ENCODE measurements around the gene RGP1.

The RGP1 gene

GRCh38 chr9:35729700-35730485 is 19.2 kb upstream of the RGP1 start:
- peak overlapping the region; percentile 83 for H3K4me3 ChIP-seq (ENCODE audit: low read length)
- no peak for TF ChIP-seq ZNF274 (IDR thresholded peaks at IDR 0.05; ENCODE audit: low read depth, low read length)

GRCh38 chr9:35730486-35730854 is 18.6 kb upstream of the RGP1 start:
- no peak for TF ChIP-seq ZNF274 (IDR thresholded peaks at IDR 0.05; ENCODE audit: low read depth, low read length)
- peak overlapping the region; percentile 83 for H3K4me3 ChIP-seq (ENCODE audit: low read length)

- H3K4me3 ChIP-seq (ENCODE audit: low read length), result peak overlapping the region; percentile 83
- TF ChIP-seq ZNF274 (IDR thresholded peaks at IDR 0.05; ENCODE audit: low read depth, low read length), result no peak
These were observed 17.5 kb upstream of the RGP1 start for GRCh38 chr9:35731415-35732184.

- TF ChIP-seq ZNF274 (IDR thresholded peaks at IDR 0.05; ENCODE audit: low read depth, low read length), result no peak
- H3K4me3 ChIP-seq (ENCODE audit: low read length), result peak within 1 kb of the TSS; percentile 83
These were observed 16.8 kb upstream of the RGP1 start, which contains the start of the genes CREB3 and TLN1 for GRCh38 chr9:35732185-35732799. TSS of gene CREB3 (plus strand) at chr9:35732666. CDS start at chr9:35732773, 107 bp downstream. TSS of gene TLN1 (minus strand) at chr9:35732195. CDS start at chr9:35725694, 6,501 bp downstream.

- peak overlapping the region; percentile 76 for H3K4me3 ChIP-seq (ENCODE audit: low read length)
- no peak for TF ChIP-seq ZNF274 (IDR thresholded peaks at IDR 0.05; ENCODE audit: low read depth, low read length)
These were observed 16.1 kb upstream of the RGP1 start for GRCh38 chr9:35732800-35733541.

- no peak for TF ChIP-seq ZNF274 (IDR thresholded peaks at IDR 0.05; ENCODE audit: low read depth, low read length)
- H3K4me3 ChIP-seq (ENCODE audit: low read length), result no peak overlapping the region
These were observed 15.0 kb upstream of the RGP1 start for GRCh38 chr9:35734096-35734495.

GRCh38 chr9:35736201-35736633 is 12.9 kb upstream of the RGP1 start:
- TF ChIP-seq ZNF274 (IDR thresholded peaks at IDR 0.05; ENCODE audit: low read depth, low read length), result no peak
- no peak overlapping the region for H3K4me3 ChIP-seq (ENCODE audit: low read length)

GRCh38 chr9:35737143-35737542 is 11.9 kb upstream of the RGP1 start:
- no peak for TF ChIP-seq ZNF274 (IDR thresholded peaks at IDR 0.05; ENCODE audit: low read depth, low read length)
- no peak overlapping the region for H3K4me3 ChIP-seq (ENCODE audit: low read length)

- no peak for TF ChIP-seq ZNF274 (IDR thresholded peaks at IDR 0.05; ENCODE audit: low read depth, low read length)
- H3K4me3 ChIP-seq (ENCODE audit: low read length), result no peak overlapping the region
These were observed 10.9 kb upstream of the RGP1 start for GRCh38 chr9:35738186-35738585.

- TF ChIP-seq ZNF274 (IDR thresholded peaks at IDR 0.05; ENCODE audit: low read depth, low read length), result no peak
These were observed 10.2 kb upstream of the RGP1 start for GRCh38 chr9:35738924-35739323.

GRCh38 chr9:35740243-35740642 is 8.8 kb upstream of the RGP1 start:
- no peak overlapping the region for H3K4me3 ChIP-seq (ENCODE audit: low read length)
- no peak for TF ChIP-seq ZNF274 (IDR thresholded peaks at IDR 0.05; ENCODE audit: low read depth, low read length)

More at GRCh38 chr9:35738924-35739323, 10.2 kb upstream of the RGP1 start:
- no peak overlapping the region for H3K4me3 ChIP-seq (ENCODE audit: low read length)

- H3K4me3 ChIP-seq (ENCODE audit: low read length), result no peak overlapping the region
- TF ChIP-seq ZNF274 (IDR thresholded peaks at IDR 0.05; ENCODE audit: low read depth, low read length), result no peak
These were observed 7.3 kb upstream of the RGP1 start for GRCh38 chr9:35741740-35742139.

GRCh38 chr9:35743452-35743851 is 5.6 kb upstream of the RGP1 start:
- H3K4me3 ChIP-seq (ENCODE audit: low read length), result no peak overlapping the region
- no peak for TF ChIP-seq ZNF274 (IDR thresholded peaks at IDR 0.05; ENCODE audit: low read depth, low read length)
